ENCODE data around the gene UPF2. TPM values are rescaled to one million over a fixed set of nuclear protein-coding genes. Genes with fewer than 3 reads are reported as not detected.

Gene UPF2
- total RNA-seq, 2 donors from 2014 or later = 35.8 to 40.5 TPM

DNA sequence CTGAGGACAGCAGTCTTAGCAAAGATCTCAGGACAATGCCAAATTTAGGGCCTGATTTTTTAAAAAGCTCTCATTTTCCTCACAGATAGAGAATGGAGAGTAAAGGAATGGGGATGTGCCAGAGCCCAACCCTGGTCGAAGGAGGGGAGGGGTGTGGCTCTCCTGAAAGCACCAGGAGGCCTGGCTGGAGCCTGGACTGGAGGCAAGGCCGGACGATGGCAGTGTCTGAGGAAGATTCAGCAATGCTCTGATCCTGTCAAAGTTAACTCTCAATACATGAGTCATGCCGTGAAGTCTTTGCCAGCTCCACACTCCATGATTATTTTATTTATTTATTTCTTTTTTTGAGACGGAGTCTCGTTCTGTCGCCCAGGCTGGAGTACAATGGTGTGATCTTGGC lies 108.3 kb downstream of the UPF2 start:
- ATAC-seq (replicated peaks in 1 of 2) (no peak), DNase-seq (no peak)
- H3K36me3 Mint-ChIP-seq (ENCODE audit: insufficient read depth in 2 of 2) = peaks cover 7 to 20% of the 10 kb centered on the region in 2 donors
- H3K9me3 Mint-ChIP-seq = no peaks in the 10 kb centered on the region
- H3K27ac Mint-ChIP-seq = no peak overlapping the region
- no peak overlapping the region for H3K4me3 Mint-ChIP-seq
- H3K27me3 Mint-ChIP-seq (ENCODE audit: low read depth) = no peaks in the 10 kb centered on the region
- H3K4me1 Mint-ChIP-seq (ENCODE audit: low read depth) = no peaks in the 10 kb centered on the region

DNA sequence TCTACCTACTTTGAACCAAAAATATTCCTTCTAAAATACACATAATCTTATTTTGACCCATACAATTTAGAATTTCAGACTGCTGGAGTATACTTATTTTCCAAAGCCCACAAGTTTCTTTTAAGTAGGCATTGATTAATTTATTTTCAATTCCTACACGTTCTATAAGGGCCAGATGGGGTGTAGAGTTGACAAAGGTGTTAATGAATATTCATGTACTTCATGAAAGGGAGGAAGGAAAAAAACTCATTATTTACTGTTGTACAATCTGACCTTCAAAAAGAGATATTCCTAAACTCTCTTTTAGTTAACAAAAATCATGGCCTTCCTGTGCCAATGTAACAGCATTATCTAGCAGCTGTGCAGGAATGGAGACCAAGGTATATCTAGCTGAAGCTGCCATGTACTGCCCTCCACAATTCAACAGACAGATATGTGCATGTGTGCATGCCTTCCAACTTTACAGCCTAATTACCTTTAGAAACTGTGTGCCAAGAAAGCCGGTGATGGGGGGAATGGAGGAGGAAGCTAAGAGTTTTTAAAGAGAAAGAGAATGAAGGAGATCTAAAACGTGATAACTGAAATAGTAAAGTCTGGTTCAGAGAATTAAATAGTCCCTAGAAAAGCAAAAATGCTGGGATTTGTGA lies 108.9 kb downstream of the UPF2 start:
- Mint-ChIP-seq H3K36me3 (ENCODE audit: insufficient read depth in 2 of 2) (peaks cover 7 to 22% of the 10 kb centered on the region in 2 donors), H3K27me3 (ENCODE audit: low read depth) (no peaks in the 10 kb centered on the region), H3K27ac (no peak overlapping the region), H3K9me3 (no peaks in the 10 kb centered on the region), H3K4me3 (no peak overlapping the region), H3K4me1 (ENCODE audit: low read depth) (no peaks in the 10 kb centered on the region)
- ATAC-seq (replicated peaks in 1 of 2) = no peak
- DNase-seq = no peak

DNA sequence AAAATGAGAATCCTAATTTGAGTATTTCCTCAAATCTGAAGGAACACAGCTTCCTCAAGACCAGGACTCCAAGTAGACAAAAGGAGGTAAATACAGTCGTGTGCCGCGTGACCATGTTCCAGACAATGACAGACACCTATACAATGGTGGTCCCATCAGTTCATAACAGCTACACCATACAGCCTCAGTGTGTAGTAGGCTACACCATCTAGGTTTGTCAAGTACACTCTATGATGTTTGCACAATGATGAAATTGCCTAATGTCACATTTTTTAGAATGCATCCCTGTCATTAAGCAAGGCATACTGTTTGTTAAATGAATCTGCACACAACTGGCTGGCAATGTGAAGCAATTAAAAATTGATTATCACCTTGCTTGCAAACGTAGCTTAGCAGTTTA lies 111.6 kb downstream of the UPF2 start:
- Mint-ChIP-seq H3K4me3 (no peak overlapping the region), H3K27me3 (ENCODE audit: low read depth) (no peaks in the 10 kb centered on the region), H3K27ac (no peak overlapping the region), H3K36me3 (ENCODE audit: insufficient read depth in 2 of 2) (peaks cover 12 to 31% of the 10 kb centered on the region in 2 donors), H3K9me3 (no peaks in the 10 kb centered on the region), H3K4me1 (ENCODE audit: low read depth) (no peaks in the 10 kb centered on the region)
- ATAC-seq (replicated peaks in 1 of 2) (no peak), DNase-seq (no peak)

DNA sequence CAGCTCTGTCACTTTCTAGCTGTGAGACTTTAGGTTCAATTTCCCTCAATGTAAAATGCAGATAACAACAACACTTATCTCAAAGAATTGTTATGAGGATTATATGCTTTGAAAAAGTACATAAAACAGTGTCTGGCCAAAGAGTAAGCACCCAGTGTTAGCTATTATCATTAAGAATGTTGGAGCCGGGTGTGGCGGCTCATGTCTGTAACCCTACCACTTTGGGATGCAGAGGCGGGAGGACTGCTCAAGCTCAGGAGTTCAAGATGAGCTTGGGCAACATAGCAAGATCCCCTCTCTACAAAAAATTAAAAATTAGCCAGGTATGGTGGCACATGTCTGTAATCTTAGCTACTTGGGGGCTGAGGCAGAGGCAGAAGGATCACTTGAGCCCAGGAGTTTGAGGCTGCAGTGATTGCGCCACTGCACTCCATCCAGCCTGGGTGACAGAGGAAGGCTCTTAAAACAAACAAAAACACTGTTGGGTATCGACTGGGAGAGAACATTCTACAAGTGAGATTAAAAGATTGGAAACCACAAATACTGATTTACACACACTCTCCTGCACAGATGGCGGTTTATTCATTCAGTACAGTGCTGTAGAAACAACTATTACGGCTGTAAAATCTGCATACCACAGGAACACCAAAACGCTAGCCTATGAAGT lies 112.2 kb downstream of the UPF2 start:
- DNase-seq = no peak
- peak overlapping the region; percentile 45 for H3K27ac Mint-ChIP-seq
- ATAC-seq (replicated peaks in 1 of 2) = no peak
- peaks cover 13 to 35% of the 10 kb centered on the region in 2 donors for H3K36me3 Mint-ChIP-seq (ENCODE audit: insufficient read depth in 2 of 2)
- no peak overlapping the region for H3K4me3 Mint-ChIP-seq
- H3K4me1 Mint-ChIP-seq (ENCODE audit: low read depth) = no peaks in the 10 kb centered on the region
- H3K9me3 Mint-ChIP-seq = no peaks in the 10 kb centered on the region
- no peaks in the 10 kb centered on the region for H3K27me3 Mint-ChIP-seq (ENCODE audit: low read depth)

DNA sequence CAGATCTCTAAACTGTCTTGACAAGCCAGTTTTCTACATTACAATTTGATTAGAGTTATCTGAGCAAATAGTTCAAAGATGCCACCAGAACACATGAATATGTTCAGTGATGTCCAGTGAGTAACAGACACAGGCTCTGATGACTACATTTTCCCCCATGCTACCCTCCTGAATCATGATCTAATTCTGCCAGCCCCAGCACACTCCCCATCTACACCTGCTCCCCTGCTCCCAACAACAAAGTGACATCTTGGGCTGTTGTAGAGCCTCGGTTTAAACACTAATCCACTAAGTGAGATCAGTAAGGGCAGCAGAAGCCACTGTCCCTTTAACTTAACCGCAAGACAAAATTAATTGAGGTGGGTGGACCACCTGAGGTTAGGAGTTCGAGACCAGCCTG lies 114.9 kb downstream of the UPF2 start:
- Mint-ChIP-seq H3K4me3 (no peak overlapping the region), H3K4me1 (ENCODE audit: low read depth) (no peaks in the 10 kb centered on the region), H3K27ac (no peak overlapping the region), H3K36me3 (ENCODE audit: insufficient read depth in 2 of 2) (peaks cover 12 to 34% of the 10 kb centered on the region in 2 donors), H3K27me3 (ENCODE audit: low read depth) (no peaks in the 10 kb centered on the region), H3K9me3 (no peaks in the 10 kb centered on the region)
- no peak for ATAC-seq (replicated peaks in 1 of 2)
- DNase-seq = no peak

DNA sequence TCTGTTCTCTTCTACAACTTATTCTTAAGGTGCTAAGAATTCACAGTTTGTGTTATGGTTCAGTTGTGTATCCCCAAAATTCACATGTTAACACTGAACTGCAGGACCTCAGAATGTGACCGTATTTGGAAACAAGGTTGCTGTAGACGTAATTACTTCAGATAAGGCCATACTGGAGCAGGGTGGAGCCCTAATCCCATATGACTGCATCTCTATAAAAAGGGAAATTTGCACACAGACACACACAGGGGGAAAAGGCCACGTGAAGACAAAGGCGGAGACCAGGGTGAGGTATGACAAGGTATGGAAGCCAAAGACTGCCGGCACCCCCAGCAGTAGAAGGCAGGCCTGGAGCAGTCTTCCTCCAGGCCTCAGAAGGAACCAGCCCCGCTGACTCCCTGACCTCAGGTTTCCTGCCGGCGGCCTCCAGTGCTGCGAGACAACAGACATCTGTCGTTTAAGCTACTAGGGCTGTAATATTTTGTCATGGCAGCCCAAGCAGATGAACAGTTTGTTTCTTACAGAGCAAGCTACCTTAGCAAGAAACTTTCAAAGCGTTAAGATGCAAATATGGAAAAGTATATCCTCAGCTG lies 120.7 kb downstream of the UPF2 start:
- ATAC-seq (replicated peaks in 1 of 2) = no peak
- no peaks in the 10 kb centered on the region for H3K4me1 Mint-ChIP-seq (ENCODE audit: low read depth)
- no peak overlapping the region for H3K27ac Mint-ChIP-seq
- no peaks in the 10 kb centered on the region for H3K9me3 Mint-ChIP-seq
- no peak for DNase-seq
- no peaks in the 10 kb centered on the region for H3K27me3 Mint-ChIP-seq (ENCODE audit: low read depth)
- no peak overlapping the region for H3K4me3 Mint-ChIP-seq
- H3K36me3 Mint-ChIP-seq (ENCODE audit: insufficient read depth in 2 of 2) = peaks cover 11 to 32% of the 10 kb centered on the region in 2 donors

DNA sequence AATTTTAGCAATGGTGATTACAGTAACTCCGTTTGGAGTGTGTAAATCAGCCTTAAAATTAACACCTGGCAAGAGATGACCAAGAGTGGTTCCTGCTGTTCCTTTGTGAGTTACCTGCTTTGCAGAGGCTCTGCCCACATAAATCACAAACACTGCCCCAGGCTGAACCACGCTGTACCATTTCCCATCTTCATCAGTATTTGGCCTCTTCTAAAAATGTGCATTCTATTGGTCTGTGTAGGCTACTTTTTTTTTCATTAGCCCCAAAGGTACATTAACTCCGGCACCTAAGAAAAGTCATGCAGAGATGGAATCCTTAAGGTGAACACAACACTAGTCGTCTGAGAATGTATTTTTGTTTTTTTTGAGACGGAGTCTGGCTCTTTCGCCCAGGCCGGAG lies 123.3 kb downstream of the UPF2 start:
- DNase-seq (no peak), ATAC-seq (replicated peaks in 1 of 2) (no peak)
- Mint-ChIP-seq H3K4me3 (no peak overlapping the region), H3K36me3 (ENCODE audit: insufficient read depth in 2 of 2) (peaks cover 8 to 14% of the 10 kb centered on the region in 2 donors), H3K27ac (no peak overlapping the region), H3K4me1 (ENCODE audit: low read depth) (no peaks in the 10 kb centered on the region), H3K9me3 (no peaks in the 10 kb centered on the region), H3K27me3 (ENCODE audit: low read depth) (no peaks in the 10 kb centered on the region)

DNA sequence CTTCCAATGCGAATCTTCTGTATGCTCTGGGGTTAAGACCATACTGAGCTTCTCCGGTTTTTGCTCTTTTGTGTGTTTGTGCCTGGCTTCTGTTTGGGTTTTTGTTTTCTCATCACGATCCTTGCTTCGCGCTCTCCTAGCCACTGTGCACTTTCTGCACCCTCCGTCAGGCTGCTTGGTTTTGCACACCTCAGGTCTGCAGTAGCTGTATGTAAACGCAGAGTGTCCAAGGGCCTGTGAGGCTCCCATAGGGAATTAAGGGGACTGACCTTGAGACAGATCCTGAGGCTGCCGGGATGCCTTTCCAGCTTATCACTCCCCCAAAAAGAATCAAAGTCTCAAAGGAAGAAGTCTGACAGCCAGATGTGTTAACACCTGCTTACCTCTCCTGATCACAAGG lies 124.2 kb downstream of the UPF2 start:
- Mint-ChIP-seq H3K27ac (no peak overlapping the region), H3K4me3 (no peak overlapping the region), H3K27me3 (ENCODE audit: low read depth) (no peaks in the 10 kb centered on the region), H3K4me1 (ENCODE audit: low read depth) (no peaks in the 10 kb centered on the region), H3K36me3 (ENCODE audit: insufficient read depth in 2 of 2) (peaks cover 8 to 14% of the 10 kb centered on the region in 2 donors), H3K9me3 (no peaks in the 10 kb centered on the region)
- DNase-seq (no peak), ATAC-seq (replicated peaks in 1 of 2) (no peak)

DNA sequence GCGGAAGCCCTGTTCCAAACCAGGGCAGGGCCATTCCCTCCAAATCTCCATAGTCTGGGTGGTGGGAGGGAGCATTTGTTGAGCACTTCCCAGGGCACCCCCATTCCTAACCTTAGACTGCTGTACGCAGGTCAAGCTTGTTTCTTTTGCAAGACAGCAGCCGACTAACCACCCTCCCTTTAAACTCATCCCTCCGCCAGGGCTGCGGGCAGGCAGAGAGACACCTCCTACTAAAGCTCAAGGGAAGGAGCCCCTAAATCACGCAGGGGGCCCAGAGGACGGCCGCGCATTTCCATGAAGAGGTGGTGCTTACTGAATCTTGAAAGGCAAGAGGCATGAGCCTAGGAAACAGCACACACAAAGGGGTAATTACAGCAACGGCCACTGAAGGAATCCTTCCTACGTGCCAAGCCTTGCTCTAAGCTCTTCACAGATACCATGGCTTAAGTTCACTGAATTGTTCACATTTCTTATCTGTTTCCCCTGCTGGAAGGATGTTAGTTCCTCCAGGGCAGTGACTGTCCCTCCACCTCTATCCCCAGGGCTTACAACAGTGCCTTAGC lies 129.4 kb downstream of the UPF2 start:
- Mint-ChIP-seq H3K9me3 (no peaks in the 10 kb centered on the region), H3K4me3 (no peak overlapping the region), H3K27ac (no peak overlapping the region), H3K36me3 (ENCODE audit: insufficient read depth in 2 of 2) (no peaks in the 10 kb centered on the region), H3K27me3 (ENCODE audit: low read depth) (no peaks in the 10 kb centered on the region), H3K4me1 (ENCODE audit: low read depth) (no peaks in the 10 kb centered on the region)
- ATAC-seq (replicated peaks in 1 of 2) (no peak), DNase-seq (no peak)

DNA sequence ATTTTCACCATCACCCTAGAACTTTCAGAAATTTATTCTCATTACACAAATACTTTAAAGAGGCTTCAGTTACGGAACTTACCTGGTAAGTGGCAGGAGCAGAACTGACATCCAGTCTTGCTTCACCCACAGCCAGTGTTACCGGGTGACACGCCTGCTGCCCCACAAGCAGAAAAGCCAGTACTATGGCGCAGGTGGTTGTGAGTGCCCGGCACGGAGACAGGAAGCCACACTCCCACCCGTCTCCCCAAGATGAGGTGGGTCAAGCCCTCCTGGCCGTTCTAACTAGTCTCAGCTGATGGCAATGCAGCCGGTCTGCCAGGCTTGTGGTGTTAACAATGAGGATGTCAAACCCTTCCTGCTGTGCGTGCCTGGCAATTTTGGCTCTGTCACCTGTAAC lies 132.5 kb downstream of the UPF2 start:
- Mint-ChIP-seq H3K27ac (no peak overlapping the region), H3K36me3 (ENCODE audit: insufficient read depth in 2 of 2) (no peaks in the 10 kb centered on the region), H3K27me3 (ENCODE audit: low read depth) (no peaks in the 10 kb centered on the region), H3K4me3 (no peak overlapping the region), H3K4me1 (ENCODE audit: low read depth) (no peaks in the 10 kb centered on the region), H3K9me3 (no peaks in the 10 kb centered on the region)
- DNase-seq (no peak), ATAC-seq (replicated peaks in 1 of 2) (no peak)

DNA sequence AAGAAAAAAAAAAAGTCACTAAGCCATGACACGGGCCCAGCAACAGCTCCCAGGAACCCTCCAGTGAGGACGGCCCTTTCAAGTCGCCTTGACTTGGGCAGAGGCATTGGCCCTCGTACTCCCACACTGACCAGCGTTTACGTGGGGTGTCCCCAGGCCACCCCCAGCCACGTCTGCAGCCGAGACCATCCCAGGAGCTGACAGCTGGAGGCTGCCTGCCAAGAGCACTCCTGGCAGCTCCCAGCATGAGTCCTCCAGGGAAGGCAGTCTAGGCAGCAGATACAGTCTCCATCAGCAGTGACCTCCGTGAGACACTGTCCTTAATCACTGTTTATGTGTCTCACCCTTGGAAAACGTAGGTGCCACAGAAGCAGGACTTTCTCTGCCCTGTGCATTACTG lies 133.0 kb downstream of the UPF2 start:
- H3K4me3 Mint-ChIP-seq = no peak overlapping the region
- no peak for DNase-seq
- H3K27me3 Mint-ChIP-seq (ENCODE audit: low read depth) = no peaks in the 10 kb centered on the region
- H3K9me3 Mint-ChIP-seq = no peaks in the 10 kb centered on the region
- H3K27ac Mint-ChIP-seq = no peak overlapping the region
- no peaks in the 10 kb centered on the region for H3K4me1 Mint-ChIP-seq (ENCODE audit: low read depth)
- no peak for ATAC-seq (replicated peaks in 1 of 2)
- H3K36me3 Mint-ChIP-seq (ENCODE audit: insufficient read depth in 2 of 2) = no peaks in the 10 kb centered on the region

DNA sequence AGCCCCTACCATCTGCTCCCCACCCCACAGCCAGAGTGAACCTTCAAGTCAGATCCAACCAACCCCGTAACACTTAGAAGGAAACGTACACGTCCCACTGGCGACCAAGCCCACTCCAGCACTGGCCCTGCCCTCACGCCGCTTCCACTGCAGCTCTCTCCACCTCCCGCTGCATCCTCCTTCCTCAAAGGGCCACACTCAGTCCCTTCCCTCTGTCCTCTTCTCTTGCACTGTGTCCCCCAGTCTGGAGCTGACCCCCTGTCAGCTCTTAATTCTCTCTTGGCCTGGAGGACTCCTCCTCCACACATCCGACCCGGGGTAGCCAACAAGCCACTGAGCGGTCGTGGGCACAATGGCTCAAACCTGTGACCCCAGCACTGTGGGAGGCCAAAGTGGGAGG lies 133.6 kb downstream of the UPF2 start:
- ATAC-seq (replicated peaks in 1 of 2) = no peak
- Mint-ChIP-seq H3K9me3 (no peaks in the 10 kb centered on the region), H3K27me3 (ENCODE audit: low read depth) (no peaks in the 10 kb centered on the region), H3K4me1 (ENCODE audit: low read depth) (no peaks in the 10 kb centered on the region), H3K4me3 (no peak overlapping the region), H3K27ac (no peak overlapping the region), H3K36me3 (ENCODE audit: insufficient read depth in 2 of 2) (no peaks in the 10 kb centered on the region)
- DNase-seq = no peak

DNA sequence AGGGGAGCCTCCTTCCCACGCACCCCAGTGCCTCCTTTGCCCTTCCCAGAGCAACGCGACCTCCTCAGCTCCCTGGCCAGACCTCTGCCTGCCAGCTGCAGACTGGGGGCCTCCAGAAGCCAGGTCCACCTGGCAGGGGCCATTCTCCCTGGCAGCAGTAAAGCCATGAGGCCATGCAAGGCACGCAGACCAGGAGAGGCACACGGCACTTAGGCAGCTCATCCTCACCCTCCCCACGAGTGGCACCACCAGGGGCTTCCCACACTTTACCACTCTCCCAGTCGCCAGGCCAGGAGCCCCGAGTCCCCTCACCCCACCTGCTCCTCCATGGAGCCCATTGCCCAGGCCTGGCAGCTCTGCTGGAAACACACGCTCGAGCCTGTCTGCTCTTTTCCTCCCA lies 134.1 kb downstream of the UPF2 start:
- Mint-ChIP-seq H3K9me3 (no peaks in the 10 kb centered on the region), H3K36me3 (ENCODE audit: insufficient read depth in 2 of 2) (no peaks in the 10 kb centered on the region), H3K27ac (no peak overlapping the region), H3K4me1 (ENCODE audit: low read depth) (no peaks in the 10 kb centered on the region), H3K4me3 (no peak overlapping the region), H3K27me3 (ENCODE audit: low read depth) (no peaks in the 10 kb centered on the region)
- ATAC-seq (replicated peaks in 1 of 2) = no peak
- no peak for DNase-seq
